ENCODE measurements around the gene RCAN2.
"Not testable (repeated sequence)": the region's sequence is repeated elsewhere in the genome, so short reads cannot be mapped to it uniquely, and the experiment has no call there.

Gene RCAN2

DNA sequence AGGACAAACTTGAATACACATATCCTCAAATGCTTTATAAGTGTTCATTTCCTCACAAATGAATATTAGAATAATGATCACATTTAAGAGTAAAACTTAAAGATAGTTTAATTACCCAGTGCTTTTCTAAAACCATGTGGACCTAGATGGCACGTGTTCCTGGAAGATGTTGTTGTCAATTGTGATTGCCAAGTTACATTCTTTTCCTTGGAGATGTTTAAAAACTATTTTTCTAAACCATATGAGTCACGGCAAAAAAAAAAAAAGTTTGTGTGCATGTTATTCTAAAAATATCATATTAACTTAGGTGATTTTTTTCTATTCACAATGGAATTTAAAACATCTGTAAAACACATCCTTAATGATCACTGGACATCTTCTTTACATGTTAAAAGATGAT lies 51.1 kb downstream of the RCAN2 start:
- DNase-seq = no peak

DNA sequence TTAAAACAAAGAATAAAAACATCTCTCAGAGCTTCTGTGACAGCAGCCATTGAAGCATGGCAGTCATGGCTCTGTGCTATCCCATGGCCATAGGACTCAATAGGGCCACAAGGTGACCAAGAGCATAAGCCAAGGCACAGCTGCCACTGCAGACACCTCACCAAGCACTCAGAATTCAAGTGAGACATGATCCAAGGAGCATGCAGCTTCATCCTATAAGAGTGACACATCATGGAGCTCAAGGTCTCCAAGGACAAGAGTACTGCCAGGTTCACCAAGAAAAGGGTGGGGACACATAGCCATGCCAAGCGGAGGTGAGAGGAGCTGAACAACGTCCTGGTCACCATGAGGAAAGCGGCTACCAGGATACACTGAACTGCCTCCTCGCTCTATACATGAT lies 53.0 kb downstream of the RCAN2 start:
- DNase-seq = no peak

DNA sequence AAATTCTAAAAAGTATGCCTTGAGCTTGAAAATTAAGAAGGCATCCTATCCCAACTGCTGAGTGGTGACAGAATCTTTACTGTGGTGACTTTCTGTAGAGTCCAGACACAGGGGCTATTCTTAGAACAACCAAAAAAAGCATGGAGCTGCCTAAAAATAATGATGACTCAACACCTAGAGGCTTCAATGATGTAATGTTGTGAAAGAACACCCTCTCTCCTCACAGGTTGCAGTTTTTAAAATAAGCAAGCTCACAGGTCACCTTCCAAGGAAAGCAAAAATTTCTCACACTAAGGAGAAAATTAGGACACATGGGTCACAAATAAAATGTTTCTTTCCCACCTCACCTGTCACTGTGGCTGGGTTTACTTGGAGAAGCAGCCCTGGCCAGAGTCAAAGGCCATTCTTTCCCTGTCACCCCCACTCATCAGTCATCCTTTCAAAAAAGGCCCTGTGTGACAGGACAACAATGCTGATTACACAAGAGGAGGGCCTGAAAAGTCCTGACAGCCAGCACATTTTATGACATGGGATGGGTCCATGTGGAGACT lies 53.5 kb downstream of the RCAN2 start:
- peak in 1 of 14 donors; percentile 61 for DNase-seq

DNA sequence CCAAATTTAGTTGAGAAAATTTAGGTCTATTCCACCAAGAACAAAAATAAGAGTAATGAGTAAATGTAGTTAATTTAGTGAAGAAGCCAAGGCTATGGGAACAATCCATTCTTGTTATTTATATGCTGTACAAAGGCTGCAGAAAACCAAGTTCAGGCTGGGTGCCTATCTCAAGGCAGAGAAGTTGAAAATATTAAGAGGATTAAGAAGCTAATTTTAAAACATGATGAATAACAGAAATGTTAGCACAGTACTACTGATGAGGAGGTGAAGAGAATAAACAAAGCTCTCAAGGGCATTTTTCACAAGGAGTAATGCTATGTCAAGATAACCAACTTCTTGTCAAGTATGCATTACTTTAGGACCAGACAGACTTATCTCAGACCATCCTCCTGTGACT lies 68.6 kb downstream of the RCAN2 start:
- no peak for DNase-seq

DNA sequence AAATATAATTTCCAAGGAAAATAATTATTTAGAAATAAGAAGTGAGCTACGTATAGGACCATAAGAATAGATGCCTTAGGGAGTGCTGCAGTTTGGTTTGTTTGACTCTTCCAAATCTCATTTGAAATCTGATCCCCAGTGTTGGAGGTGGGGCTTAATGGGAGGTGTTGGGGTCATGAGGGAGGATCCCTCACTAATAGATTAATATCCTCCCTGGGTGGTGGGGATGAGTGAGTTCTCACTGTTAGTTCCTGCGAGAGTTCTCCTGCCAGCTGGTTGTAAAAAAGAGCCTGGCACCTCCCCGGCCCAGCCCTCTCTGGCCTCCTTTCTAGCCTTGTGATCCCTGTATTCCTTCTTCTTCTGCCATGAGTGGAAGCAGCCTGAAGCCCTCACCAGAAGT lies 69.3 kb downstream of the RCAN2 start:
- DNase-seq = no peak

DNA sequence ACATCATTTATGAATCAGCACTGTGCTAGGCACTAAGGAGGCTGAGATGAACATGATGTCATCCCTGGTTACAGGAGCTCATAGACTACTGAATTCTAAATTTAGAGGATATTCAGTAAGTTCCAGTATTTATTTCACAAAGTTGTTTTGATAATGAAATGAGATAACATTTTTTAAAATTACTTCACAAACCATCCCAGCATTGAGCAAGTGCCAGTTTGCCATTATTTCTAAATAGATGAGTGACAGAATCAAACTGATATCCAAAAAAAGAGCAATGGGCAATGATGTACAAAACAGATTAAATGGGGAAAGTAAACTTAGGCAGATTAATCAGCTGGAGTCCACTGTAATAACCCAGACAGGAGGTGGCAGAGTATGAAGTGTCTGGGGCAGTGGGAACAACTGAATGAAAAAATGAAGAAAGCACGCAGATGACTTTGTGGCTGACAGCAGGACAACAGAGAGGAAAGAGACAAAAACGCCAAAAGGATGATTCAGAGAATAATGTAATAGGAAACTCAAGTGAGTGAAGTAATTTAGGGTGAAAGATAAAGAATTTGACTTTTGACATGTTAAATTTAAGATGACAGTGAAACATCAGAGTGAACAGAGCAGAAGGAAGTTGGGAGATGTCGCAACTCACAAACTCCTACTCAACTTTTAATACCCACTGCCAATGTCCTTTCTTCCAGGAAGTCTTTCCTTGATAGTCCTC lies 70.2 kb downstream of the RCAN2 start:
- no peak for DNase-seq

DNA sequence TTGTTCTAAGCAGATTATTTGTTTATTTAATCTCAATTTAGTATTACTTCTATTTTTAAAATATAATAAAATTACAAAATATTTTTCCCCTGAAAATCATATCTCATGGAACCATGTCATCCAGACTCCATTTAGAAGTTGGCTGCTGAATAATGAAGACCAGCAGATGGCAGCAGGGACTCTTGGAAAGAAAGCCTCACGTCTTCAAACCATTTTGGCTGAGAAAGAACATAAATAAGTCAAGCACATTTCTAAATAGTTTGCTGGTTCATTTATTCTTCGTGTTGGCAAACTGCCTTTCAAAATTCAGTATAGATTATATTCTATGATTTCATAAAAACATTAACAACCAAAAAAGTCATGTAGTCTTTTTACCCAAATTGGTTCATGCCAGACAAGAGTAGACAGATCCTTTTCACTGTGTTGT lies 71.7 kb downstream of the RCAN2 start:
- peak in 6 of 14 donors; percentile 7 to 73 (median 12) for DNase-seq

DNA sequence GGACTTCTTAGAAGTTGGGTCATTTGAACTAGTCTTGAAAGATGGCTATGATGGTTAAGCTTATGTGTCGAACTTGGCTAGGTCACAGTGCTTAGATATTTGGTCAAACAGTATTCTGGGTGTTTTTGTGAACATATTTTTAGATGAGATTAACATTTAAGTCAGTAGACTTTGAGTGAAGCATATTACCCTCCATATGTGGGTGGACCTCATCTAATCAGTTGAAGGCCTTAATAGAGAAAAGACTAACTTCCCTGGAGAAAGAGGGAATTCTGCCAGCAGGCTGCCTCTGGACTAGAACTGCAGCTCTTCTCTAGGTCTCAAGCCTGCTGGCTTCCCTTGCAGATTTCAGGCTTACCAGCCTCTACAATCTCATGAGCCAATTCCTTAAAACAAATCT lies 76.9 kb downstream of the RCAN2 start:
- DNase-seq = no peak

DNA sequence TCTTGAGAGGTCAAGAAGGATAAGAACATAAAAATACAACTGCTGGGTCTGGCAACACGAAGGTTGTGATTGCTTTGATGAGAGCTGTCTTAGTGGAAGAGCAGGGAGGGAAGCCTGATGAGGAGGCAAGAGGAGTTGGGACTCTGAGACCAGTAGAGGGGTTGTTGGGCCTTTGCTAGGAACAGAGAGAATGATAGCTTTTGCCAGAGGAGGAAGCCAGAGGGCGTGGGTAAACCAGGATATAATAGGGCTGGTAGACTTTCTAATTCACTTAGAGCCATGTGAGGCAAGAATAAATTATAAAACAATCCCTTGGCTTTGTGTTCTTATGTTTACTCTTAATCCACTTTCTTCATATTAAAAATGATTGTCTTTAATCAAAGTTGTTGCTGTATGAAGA lies 78.6 kb downstream of the RCAN2 start:
- no peak for DNase-seq

DNA sequence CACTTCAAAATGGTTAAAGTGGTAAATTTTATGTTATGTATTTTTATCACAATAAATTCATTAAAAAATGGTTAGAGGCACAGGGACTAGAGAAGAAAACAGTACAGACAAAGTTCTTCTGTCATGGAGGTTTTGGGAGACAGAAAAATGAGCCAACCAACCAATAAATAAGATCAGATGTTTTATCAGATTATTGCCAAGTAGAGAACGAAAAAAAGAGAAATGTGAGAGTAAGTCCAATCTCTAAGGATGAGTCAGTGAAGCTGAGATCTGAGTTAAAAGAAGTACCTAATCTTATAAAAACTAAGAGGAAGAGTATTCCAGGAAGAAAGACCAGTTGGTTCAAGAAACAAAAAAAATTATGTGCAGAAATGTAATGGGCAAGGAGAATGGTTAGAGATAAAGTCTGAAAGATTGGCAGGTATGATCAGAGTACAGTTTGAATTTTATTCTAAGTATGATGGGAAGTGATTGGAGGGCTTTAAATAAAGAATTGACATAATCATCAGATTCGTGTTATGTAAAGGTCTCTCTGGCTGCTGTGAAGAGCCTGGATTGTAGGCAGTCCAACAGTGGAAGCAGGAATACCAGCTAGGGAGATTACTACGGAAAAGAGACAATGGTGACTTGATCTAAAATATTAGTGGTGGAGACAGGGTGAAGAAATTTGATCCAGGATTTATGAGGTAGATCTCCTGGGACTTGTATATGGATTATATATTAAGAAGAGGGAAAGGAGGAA lies 79.6 kb downstream of the RCAN2 start:
- DNase-seq = peak in 1 of 14 donors; percentile 44

DNA sequence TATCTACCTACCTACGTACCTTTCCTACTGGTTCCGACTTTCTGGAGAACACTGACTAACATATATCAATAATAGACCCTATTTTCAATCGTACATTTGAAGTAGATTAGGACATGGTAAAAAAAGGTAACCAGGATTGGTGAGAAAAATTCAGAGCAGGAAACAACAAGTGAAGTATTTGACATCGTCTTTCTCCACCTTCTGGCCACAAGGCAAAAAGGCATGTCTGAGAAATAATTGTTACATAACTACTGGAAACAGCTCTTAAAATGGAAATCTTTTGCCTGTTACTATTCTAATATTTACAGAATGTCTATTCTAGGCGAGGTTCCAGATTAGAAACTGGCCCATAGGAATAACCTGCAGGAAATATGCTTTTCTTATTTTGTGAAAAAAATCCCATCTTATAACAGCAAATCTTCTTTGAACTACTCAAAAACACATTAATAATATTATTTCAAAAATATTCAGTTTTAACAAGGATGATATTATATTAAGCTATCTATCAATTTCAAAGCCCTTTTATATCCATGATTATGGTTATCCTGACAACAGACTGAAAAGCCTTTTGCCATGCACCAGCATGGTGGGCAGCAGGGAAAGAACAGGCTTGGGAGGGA lies 80.8 kb downstream of the RCAN2 start:
- peak in 2 of 14 donors; percentile 22 to 79 for DNase-seq

DNA sequence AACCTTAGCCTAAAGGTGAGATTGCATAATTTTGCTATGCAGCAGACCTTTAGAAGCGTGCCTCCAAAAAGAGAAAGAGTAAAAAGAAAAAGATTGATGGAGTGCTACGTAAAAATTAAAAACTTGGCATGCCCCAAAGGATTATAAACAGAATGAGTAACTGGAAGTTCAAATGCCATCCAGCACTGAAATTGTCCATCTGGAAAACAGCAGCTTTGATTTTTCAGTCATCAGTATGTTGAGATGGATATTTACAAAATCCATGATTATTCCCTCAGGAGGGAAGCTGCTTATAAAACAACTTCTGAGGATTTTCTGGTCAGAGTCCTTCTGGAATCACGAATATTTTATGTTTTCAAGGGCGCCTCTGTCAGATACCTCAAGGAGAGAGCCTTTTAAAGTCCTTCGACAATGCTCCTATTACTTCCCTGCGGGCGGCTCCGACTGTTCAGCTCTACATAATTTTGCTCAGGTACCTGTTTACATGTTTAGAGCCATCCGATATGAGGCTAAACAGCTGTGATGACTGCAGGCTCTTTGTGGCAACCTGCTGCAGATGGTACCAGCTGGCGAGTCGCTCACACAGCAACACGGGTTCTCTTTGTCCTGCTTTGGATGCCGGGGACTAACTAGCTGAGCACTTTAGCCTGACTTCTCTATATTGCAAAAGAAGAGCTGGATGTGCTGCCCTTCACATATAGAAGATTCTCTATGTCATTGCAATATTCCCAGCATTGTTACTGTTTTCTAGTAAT lies 83.3 kb downstream of the RCAN2 start:
- peak in 3 of 14 donors; percentile 11 to 42 (median 31) for DNase-seq

DNA sequence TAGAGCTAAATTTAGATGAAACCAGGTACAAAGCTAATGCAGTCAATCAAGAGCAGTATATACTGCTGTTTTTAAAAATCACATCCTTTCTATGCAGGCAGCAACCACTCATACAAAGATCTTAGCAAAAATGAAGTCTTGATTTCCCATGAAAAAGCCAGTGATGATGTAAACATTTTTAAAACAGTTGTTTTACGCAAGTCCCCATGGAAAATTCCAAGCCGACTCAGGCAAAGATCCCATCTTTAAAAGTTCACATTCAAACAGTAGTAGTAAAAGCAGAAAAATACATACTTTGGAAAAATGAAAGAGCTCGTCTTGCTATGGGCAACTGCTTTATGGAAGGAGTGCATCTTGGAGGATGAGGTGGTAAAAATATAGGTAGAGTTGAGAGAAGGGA lies 84.0 kb downstream of the RCAN2 start:
- DNase-seq = no peak

DNA sequence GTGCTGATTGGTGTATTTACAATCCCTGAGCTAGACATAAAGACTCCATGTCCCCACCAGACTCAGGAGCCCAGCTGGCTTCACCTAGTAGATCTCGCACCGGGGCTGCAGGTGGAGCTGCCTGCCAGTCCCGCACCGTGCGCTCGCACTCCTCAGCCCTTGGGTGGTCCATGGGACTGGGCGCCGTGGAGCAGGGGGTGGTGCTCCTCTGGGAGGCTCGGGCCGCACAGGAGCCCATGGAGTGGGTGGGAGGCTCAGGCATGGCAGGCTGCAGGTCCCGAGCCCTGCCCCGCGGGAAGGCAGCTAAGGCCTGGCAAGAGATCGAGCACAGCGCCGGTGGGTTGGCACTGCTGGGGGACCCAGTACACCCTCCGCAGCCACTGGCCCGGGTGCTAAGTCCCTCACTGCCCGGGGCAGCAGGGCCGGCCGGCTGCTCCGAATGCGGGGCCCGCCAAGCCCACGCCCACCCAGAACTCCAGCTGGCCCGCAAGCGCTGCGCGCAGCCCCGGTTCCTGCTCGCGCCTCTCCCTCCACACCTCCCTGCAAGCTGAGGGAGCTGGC lies 85.5 kb downstream of the RCAN2 start:
- DNase-seq = not testable (repeated sequence)

DNA sequence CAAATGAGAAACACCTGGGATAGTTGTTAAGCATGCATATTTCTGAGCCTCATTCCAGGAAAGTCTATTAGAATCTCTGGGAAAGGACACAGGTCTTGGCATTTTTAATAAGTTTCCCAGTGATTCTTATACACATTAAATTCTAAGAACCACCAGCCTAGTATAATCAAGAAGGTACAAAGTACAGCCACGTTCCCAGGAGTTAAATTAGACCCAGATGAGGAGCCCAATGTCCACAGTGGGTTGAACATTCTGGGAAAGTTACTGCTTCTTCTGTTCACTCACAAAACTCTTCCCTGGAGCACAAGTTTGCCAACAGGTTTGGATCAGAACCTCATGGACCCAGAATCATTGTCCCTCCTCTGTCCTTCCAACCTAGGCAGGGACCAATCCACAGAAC lies 90.4 kb downstream of the RCAN2 start:
- no peak for DNase-seq

DNA sequence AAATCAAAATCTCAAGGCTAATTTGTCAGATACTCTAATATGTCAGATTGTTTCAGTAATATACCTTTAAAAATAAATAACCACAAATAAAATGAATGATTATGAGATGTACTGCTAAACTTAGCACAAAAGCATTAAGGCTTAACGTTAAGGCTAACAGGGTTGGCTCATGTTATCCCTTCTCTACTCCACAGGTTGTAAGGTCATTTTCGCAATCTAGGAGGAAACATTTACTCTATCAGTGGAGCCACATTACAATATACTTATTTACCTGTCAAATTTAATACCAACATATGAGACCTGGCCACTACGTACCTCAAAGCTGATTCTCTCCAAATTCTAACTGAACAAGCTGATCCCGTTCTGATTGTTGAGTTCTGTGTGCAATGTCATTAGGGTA lies 95.7 kb downstream of the RCAN2 start:
- no peak for DNase-seq

DNA sequence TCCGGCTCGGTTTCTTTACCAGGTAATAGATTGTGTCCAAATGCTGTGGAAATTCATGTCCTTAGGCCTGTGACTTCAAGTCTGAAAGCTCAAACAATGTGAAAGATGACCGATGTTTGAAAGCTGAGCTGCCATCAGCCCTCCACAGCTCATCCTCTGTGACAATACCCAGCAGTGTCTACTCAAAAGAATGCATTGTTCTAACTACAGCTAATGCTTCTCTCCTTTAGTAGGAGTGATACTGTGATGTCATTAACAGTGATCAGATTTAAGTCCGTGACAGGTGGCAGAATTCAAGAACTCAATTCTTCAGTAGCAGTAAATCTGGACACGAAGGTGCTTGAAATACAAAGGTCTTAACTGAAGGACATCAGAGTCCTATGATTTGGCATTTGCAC lies 97.3 kb downstream of the RCAN2 start:
- DNase-seq = peak in 3 of 14 donors; percentile 12 to 43 (median 18)

DNA sequence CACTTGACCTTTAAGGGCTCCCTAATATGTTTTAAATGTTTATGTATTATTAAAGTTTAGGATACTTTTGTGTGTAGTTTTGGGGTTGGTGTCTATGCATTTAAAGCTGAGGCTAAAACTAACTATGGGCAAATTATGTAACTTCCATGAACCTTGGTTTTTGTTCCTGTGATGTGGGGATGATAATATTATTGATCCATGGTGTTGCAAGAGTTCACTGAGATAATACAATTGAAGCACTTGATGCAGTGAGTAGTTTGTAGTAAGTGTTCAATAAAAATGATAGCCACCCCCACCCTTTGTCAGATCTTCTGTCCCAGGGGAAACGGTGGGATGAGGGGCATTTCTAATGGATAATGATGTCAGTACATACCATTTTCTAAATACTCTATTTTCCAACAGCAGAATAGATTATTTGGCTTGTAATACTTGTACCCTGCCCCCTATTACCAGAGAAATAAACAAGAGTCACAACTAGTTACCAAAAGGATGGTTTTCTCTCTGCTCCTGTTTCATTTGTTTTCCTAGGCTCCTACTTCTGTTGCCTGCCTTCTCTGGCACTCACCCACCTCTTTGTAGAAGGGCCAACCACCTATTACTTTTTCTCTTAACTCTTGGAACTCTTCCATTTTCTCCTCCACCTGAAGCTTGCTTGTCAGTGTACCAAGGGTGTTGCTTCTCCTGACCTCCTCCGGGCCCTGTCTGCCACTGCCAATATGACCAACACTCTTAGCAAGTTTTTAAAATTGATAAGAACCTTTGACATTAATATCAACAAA lies 97.9 kb downstream of the RCAN2 start:
- peak in 1 of 14 donors; percentile 43 for DNase-seq

DNA sequence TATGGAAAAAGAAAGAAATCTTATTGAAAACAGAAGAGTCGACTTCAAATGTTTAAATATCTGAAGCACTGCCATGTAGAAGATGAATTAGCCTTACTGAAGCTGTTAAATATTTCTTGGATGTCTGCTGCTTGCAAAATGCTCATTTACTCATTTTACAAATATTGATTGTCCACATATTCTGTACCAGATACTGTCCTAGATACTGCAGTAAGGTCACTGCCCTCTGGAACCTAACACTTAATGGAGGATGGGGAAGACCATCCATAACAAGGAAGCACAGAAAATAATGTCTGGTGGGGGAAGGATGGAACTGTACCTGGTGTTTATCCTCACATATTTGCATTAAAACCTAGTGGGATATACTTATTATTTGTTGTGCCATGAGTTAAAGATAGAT lies 99.0 kb downstream of the RCAN2 start:
- no peak for DNase-seq

DNA sequence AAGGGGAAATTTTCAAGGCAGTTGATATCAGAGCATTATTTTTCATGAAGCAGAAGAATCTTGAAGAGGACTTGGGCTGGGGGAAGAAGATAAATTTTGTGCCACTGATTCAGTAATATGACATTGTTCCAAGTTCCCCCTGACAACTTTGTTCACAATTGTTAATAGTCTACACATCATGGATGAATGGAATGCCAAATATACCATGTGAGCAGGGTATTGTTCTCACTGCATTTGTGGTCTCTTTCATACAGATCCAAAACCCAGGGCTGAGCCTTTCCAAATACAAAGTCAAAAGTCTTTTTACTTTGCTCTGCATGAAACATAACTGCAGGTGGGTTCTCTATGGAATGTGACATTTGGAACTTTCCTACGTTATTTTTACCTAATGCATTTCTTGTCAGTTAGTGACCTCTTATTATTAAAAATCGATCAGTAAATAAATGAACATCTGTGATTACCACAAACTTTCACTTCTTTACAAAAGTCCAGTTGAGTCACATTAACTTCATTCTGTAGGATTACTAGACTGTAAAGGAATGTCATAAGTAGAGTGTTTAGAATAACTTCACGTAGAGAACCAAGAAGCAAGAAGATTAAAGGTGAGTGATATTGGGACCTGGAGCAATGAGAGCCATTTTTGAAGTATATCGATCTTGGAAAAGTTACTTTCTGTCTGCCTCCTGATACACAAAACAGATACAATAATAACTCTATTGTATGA lies 100.9 kb downstream of the RCAN2 start:
- DNase-seq = peak in 1 of 14 donors; percentile 47

DNA sequence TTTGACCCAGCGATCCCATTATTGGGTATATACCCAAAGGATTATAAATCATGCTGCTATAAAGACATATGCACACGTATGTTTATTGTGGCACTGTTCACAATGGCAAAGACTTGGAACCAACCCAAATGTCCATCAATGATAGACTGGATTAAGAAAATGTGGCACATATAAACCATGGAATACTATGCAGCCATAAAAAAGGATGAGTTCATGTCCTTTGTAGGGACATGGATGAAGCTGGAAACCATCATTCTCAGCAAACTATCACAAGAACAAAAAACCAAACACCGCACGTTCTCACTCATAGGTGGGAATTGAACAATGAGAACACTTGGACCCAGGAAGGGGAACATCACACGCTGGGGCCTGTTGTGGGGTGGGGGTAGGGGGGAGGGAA lies 103.5 kb downstream of the RCAN2 start:
- DNase-seq = not testable (repeated sequence)

Measured in C1 segment of cervical spinal cord (tissue), 14 donors.